Measurements from ENCODE around the gene AZU1.
"Not testable (repeated sequence)": the region's sequence is repeated elsewhere in the genome, so short reads cannot be mapped to it uniquely, and the experiment has no call there.

The AZU1 gene

GRCh38 chr19:831407-832369 is 4.1 kb downstream of the AZU1 start:
- DNase-seq: no peak

DNA sequence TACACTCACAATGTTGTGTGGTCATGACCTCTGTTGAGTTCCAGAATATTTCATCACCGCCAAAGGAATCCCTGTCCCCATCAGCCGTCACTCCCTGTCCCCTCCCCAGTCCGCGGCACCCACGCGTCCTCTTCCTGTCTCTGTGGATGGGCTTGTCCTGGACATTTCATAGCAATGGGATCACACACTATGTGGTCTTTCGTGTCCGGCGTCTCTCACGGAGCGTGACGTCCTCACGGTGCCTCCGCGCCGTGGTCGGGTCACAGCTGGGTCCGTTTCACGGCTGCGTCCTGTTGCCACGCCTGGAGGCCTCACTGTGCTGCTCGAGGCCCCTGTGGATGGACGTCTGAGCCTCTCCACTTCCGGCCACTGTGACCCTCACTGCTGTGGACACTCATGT is 6.6 kb downstream of the AZU1 start:
- no peak for DNase-seq

- DNase-seq: no peak
Measured at GRCh38 chr19:835210-835810, 7.7 kb downstream of the AZU1 start.

DNA sequence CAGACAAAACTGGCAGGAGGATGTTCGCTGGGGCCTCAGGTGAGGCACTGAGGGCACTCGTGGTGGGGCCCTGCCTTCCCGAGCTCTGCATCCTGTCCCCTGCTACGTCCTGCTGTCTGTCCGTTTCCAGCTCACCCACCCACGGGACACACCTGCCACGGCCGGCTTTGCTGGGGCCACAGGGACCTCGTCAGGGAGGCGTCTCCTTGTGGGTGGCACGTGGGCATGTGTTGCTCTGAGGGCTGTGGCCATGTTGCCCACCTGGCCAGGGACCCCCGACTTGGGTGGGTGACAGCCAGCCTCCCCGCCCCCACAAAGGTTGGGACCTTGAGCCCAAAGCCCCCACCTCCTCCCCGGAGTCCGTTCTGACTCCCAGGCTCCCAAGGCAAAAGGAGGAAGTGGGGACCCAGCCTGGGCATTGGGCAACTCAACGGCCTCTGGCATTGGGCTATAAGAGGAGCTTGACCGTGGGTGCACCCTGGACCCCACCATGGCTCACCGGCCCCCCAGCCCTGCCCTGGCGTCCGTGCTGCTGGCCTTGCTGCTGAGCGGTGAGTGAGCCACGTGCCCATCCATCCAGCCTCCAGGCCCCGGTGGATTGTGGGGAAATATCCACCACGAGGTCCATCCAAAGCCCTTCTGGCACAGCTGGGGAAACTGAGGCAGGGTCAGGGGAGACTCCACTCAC is 13.0 kb downstream of the AZU1 start, which contains the start of gene PRTN3:
Gene PRTN3, plus strand, starts transcription at position 481 of the 688 bp plus-strand sequence. Its CDS starts 10 bp downstream, at position 491.
- DNase-seq: no peak

GRCh38 chr19:842802-843179 is 15.2 kb downstream of the AZU1 start:
- DNase-seq: not testable (repeated sequence)

DNA sequence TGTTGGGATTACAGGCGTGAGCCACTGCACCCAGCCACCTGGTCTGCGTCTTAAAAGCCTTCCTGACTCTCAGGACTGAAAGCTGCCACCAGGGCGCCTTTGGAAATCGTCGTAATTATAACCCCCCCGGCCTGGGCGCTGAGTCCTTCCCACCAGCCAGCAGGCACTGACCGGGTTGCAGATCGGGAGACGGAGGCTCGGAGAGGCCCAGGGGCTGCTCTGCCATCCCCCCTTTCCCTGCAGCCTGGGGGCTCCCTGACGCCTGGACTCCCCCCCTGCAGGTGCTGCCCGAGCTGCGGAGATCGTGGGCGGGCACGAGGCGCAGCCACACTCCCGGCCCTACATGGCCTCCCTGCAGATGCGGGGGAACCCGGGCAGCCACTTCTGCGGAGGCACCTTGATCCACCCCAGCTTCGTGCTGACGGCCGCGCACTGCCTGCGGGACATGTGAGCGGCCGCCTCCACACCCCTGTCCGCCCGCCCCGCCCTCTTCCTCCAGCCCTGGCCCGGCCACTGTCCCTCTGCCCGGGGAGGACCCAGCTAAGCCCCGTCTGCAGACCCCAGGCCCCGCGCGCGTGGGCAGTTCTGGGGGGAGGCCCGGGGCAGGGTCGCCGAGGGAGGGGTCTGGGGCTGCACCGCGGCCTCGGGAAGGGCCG is 15.7 kb downstream of the AZU1 start:
- no peak for DNase-seq

DNA sequence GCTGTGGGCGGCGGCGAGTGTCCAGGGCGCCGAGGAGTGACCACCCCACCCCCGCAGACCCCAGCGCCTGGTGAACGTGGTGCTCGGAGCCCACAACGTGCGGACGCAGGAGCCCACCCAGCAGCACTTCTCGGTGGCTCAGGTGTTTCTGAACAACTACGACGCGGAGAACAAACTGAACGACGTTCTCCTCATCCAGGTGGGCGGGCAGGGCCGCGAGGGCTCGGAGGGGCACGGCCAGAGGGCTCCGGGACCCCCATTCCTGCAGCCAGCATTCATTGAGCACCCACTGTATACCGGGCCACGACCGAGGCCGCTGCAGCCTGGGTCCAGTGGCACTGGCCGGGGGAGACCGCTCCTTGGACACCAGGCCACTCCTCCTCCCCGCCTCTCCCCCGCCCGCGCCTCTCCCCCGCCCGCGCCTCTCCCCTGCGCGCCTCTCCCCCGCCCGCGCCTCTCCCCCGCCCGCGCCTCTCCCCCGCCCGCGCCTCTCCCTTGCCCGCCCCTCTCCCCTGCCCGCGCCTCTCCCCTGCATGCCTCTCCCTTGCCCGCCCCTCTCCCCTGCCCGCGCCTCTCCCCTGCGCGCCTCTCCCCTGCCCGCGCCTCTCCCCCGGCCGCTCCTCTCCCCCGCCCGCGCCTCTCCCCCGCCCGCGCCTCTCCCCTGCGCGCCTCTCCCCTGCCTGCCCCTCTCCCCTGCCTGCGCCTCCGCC is 16.4 kb downstream of the AZU1 start:
- DNase-seq: no peak

DNA sequence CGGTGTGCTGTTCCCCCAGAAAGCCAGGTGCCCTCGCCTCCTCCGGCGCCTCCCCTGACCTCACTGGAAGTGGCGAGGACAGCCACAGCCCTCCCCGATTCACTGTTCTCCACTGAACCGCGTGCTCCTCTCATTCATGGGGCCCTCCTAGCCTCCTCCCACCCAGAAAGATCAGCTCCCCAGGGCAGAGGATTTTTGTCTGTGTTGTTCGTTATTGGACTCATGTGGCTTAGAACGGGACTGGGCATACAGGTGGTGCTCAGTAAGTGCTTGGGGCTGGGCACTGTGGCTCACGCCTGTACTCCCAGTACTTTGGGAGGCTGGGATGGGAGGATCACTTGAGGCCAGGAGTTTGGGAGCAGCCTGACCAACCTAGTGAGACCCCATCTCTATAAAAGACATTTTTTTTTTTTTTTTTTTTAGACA is 16.9 kb downstream of the AZU1 start:
- DNase-seq: no peak

DNA sequence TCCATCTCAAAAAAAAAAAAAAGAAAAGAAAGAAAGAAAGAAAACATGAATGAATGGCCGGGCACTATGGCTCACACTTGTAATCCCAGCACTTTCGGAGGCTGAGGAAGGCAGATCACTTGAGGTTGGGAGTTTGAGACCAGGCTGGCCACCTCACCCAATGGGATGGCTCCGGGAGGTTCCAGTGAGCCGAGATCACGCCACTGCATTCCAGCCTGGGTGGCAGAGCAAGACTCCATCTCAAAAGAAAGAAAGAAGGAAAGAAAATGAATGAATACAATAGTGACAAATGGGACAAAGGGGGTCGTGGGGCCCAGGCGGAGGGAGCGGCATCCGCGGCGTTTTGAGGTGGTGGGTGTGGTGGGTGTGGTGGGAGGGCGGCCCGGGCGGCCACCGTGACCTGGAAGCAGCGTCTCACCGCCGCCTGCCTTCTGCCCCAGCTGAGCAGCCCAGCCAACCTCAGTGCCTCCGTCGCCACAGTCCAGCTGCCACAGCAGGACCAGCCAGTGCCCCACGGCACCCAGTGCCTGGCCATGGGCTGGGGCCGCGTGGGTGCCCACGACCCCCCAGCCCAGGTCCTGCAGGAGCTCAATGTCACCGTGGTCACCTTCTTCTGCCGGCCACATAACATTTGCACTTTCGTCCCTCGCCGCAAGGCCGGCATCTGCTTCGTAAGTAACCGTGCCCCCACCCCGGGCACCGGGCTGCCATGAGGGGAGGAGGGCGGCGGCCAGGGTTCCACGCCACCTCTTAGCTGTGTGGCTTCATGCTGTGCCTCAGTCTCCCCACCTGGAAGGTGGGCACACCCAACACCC is 18.3 kb downstream of the AZU1 start:
- no peak for DNase-seq

- DNase-seq: no peak
Measured at GRCh38 chr19:848386-848921, 20.8 kb downstream of the AZU1 start.

DNA sequence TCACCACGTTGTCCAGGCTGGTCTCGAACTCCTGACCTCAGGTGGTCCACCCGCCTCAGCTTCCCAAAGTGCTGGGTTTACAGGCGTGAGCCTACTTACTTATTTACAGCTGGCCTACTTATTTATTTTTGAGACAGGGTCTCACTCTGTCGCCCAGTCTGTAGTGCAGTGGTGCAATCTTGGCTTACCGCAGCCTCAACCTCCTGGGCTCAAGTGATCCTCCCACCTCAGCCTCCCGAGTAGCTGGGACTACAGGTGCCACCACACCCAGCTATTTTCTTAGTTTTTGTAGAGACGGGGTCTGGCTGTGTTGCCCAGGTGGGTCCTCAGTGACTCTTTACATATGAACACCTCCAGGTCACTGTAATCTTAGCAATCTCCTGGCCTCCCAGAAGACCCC is 21.6 kb downstream of the AZU1 start:
- DNase-seq: not testable (repeated sequence)

DNA sequence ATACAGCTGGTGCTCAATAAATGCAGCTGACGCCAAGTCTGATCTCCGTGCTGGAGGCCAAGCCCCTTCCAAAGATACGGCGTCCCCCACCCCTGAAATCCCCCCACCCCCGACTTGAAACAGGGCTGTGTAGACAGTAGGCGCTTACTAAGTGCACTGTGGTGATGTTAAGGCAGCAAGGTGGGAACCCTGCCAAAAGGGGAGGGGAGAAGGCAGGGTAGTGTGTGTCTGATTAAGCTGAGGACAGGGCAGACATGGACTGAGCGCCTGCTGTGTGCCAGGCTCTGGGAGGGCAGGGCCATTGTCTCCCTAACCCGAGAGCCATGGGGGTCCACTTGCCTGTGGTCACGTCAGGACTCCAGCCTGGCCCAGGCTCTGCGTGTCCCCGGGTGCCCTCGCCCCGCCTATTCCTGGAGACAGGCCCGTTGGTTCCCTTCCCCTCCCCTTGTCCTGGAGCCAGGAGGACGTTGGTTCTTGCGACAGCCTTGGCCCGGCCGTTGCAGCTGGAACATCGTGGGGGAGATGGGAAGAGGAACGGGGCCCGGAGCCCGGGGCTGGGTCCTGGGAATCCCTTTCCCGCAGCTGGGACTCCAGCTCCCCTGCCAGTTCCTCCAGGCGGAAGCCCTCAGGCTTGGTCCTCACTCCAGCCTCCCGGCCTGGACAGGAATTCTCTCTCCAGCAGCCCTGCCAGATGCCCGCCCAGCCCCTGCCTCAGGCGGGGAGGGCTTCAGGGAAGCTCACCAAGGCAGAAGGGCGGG is 22.8 kb downstream of the AZU1 start:
- no peak for DNase-seq

DNA sequence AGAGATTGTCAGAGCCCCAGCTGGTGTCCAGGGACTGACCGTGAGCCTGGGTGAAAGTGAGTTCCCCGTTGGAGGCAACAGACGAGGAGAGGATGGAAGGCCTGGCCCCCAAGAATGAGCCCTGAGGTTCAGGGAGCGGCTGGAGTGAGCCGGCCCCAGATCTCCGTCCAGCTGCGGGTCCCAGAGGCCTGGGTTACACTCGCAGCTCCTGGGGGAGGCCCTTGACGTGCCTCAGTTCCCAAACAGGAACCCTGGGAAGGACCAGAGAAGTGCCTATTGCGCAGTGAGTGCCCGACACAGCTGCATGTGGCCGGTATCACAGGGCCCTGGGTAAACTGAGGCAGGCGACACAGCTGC is 23.3 kb downstream of the AZU1 start:
- no peak for DNase-seq

GRCh38 chr19:852136-853013 is 24.7 kb downstream of the AZU1 start, which contains the start of gene ELANE:
ELANE (plus strand) TSS chr19:852303; CDS start chr19:852329, 26 bp downstream.
- DNase-seq: no peak

GRCh38 chr19:853014-853585 is 25.5 kb downstream of the AZU1 start:
- DNase-seq: no peak

GRCh38 chr19:853614-854220 is 26.1 kb downstream of the AZU1 start:
- DNase-seq: not testable (repeated sequence)

- DNase-seq: no peak
Measured at GRCh38 chr19:854549-854948, 26.9 kb downstream of the AZU1 start.

DNA sequence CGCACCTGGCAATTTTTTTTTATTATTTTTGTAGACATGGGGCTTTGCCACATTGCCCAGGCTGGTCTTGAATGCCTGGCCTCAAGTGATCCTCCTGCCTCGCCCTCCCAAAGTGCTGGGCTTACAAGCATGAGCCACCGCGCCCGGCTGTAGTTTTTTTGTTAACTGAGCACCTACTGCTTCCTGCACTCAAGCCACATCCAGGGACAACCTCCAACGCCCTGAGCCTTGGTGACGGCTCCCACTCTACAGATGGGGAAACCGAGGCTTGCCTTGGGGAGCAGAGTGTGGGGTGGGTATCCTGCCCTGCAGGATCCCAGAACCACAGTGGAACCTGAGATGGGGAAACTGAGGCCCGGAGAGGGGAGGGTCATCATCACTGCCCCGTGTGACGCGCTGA is 27.5 kb downstream of the AZU1 start:
- DNase-seq: no peak
